HG03432 (cell line): ENCODE measurements around the gene MAPKAPK5.
A peak's percentile ranks its signal among the peaks of the same experiment; 100 is the strongest.
"Not testable (repeated sequence)": the region's sequence is repeated elsewhere in the genome, so short reads cannot be mapped to it uniquely, and the experiment has no call there.

Source experiments
- ATAC-seq: cut with Tn5 transposase; IDR thresholded peaks from one replicate; pipeline ENCODE4 v1.9.1; 2021; ENCODE audit warnings: mild to moderate bottlenecking, moderate library complexity; ENCODE audit not compliant: unreplicated experiment

The MAPKAPK5 gene

GRCh38 chr12:111827907-111828306 lies 14.1 kb upstream of the MAPKAPK5 start:
- ATAC-seq, result no peak

GRCh38 chr12:111828338-111828979 lies 13.6 kb upstream of the MAPKAPK5 start:
- ATAC-seq, result no peak

- not testable (repeated sequence) for ATAC-seq
Observed at GRCh38 chr12:111829635-111830034, 12.4 kb upstream of the MAPKAPK5 start.

GRCh38 chr12:111834740-111835386 lies 7.2 kb upstream of the MAPKAPK5 start:
- not testable (repeated sequence) for ATAC-seq

- not testable (repeated sequence) for ATAC-seq
Observed at GRCh38 chr12:111835531-111836181, 6.4 kb upstream of the MAPKAPK5 start.

- ATAC-seq, result no peak
Observed at GRCh38 chr12:111838353-111838752, 3.7 kb upstream of the MAPKAPK5 start.

GRCh38 chr12:111840807-111841206 lies 1.2 kb upstream of the MAPKAPK5 start:
- no peak for ATAC-seq

GRCh38 chr12:111841236-111841749 lies 735 bp upstream of the MAPKAPK5 start:
- no peak for ATAC-seq

- peak; percentile 4 for ATAC-seq
Observed at GRCh38 chr12:111842556-111843396, 748 bp downstream of the MAPKAPK5 start.

GRCh38 chr12:111846016-111846415 lies 4.0 kb downstream of the MAPKAPK5 start:
- no peak for ATAC-seq

- no peak for ATAC-seq
Observed at GRCh38 chr12:111850526-111850925, 8.5 kb downstream of the MAPKAPK5 start.

- no peak for ATAC-seq
Observed at GRCh38 chr12:111858186-111858585, 16.2 kb downstream of the MAPKAPK5 start.

- ATAC-seq, result no peak
Observed at GRCh38 chr12:111858778-111859177, 16.8 kb downstream of the MAPKAPK5 start.

GRCh38 chr12:111864913-111865312 lies 22.9 kb downstream of the MAPKAPK5 start:
- no peak for ATAC-seq

GRCh38 chr12:111867531-111867930 lies 25.5 kb downstream of the MAPKAPK5 start:
- no peak for ATAC-seq

GRCh38 chr12:111868676-111869588 lies 26.9 kb downstream of the MAPKAPK5 start:
- ATAC-seq, result no peak

- ATAC-seq, result no peak
Observed at GRCh38 chr12:111869671-111870070, 27.6 kb downstream of the MAPKAPK5 start.

- ATAC-seq, result no peak
Observed at GRCh38 chr12:111870216-111870615, 28.2 kb downstream of the MAPKAPK5 start.

- ATAC-seq, result no peak
Observed at GRCh38 chr12:111870706-111871105, 28.7 kb downstream of the MAPKAPK5 start.

- no peak for ATAC-seq
Observed at GRCh38 chr12:111873113-111873512, 31.1 kb downstream of the MAPKAPK5 start.
